Renal pelvis (tissue), 4 donors: Measurements from ENCODE around the gene CTXN1. TPM values are rescaled to one million over a fixed set of nuclear protein-coding genes. Genes with fewer than 3 reads are reported as not detected.

Experiments
- DNase-seq: peaks from one replicate; pipeline ENCODE4 v3.0.0-alpha.2; 2013
- polyA plus RNA-seq, 3 donors: library from polyadenylated mRNA; unstranded; fragments of 120-200 nt; gene quantifications; one replicate each; pipeline ENCODE4 v1.2.1, GENCODE V29; 2013; ENCODE audit not compliant: insufficient read length in 3 of 3

Gene CTXN1
- polyA plus RNA-seq, 3 donors: 26.8 to 41.4 (median 35.9) TPM

GRCh38 chr19:7879111-7879807 is 46.7 kb downstream of the CTXN1 start:
- DNase-seq: no peak

- no peak for DNase-seq
Observed at GRCh38 chr19:7877249-7877836, 48.6 kb downstream of the CTXN1 start.

GRCh38 chr19:7874897-7875273 is 51.0 kb downstream of the CTXN1 start:
- no peak for DNase-seq

Other genes starting within 250 kb of the CTXN1 start
- under 1 TPM; 0.21 to 0.53 (median 0.21) TPM for gene MCEMP1, start 249.0 kb downstream of the CTXN1 start, polyA plus RNA-seq
- gene TRAPPC5, start 245.3 kb downstream of the CTXN1 start, polyA plus RNA-seq: 10 to 100 TPM; 60.2 to 81.9 (median 65.1) TPM
- gene FCER2, start 224.0 kb downstream of the CTXN1 start, polyA plus RNA-seq: under 1 TPM in 2 of 3 donors, not detected in 1; 0.12 to 0.17 TPM
- not detected for gene CLEC4G, start 194.0 kb downstream of the CTXN1 start, polyA plus RNA-seq
- 1 to 10 TPM in 2 of 3 donors, under 1 TPM in 1; 1.00 to 1.9 (median 1.5) TPM for gene CD209, start 178.6 kb downstream of the CTXN1 start, polyA plus RNA-seq
- gene CLEC4M, start 162.9 kb downstream of the CTXN1 start, polyA plus RNA-seq: 1 to 10 TPM; 2.4 to 3.9 (median 3.9) TPM
- gene EVI5L, start 95.9 kb downstream of the CTXN1 start, polyA plus RNA-seq: 10 to 100 TPM; 17.1 to 18.4 (median 18.2) TPM
- gene PRR36, start 51.7 kb downstream of the CTXN1 start, polyA plus RNA-seq: 10 to 100 TPM in 1 of 3 donors, 1 to 10 TPM in 2; 9.0 to 10.1 (median 9.6) TPM
- gene LRRC8E, start 37.6 kb downstream of the CTXN1 start, polyA plus RNA-seq: 1 to 10 TPM; 2.8 to 4.1 (median 3.9) TPM
- 10 to 100 TPM; 31.3 to 40.5 (median 36.4) TPM for gene MAP2K7, start 22.3 kb downstream of the CTXN1 start, polyA plus RNA-seq
- 1 to 10 TPM in 1 of 3 donors, under 1 TPM in 2; 0.70 to 1.3 (median 0.97) TPM for gene TGFBR3L, start 11.3 kb downstream of the CTXN1 start, polyA plus RNA-seq
- 10 to 100 TPM; 15.7 to 24.0 (median 23.0) TPM for gene SNAPC2, start 5.8 kb downstream of the CTXN1 start, polyA plus RNA-seq
- 10 to 100 TPM; 53.5 to 57.0 (median 55.5) TPM for gene TIMM44, start 17.5 kb upstream of the CTXN1 start, polyA plus RNA-seq
- 10 to 100 TPM; 78.6 to 89.2 (median 85.4) TPM for gene ELAVL1, start 79.5 kb upstream of the CTXN1 start, polyA plus RNA-seq
- gene CCL25, start 126.6 kb upstream of the CTXN1 start, polyA plus RNA-seq: under 1 TPM in 2 of 3 donors, not detected in 1; 0.33 to 0.44 TPM
- 10 to 100 TPM; 32.8 to 67.2 (median 38.5) TPM for gene FBN3, start 223.5 kb upstream of the CTXN1 start, polyA plus RNA-seq